Measurements from ENCODE around the gene CNTFR. TPM values are rescaled to one million over a fixed set of nuclear protein-coding genes. Genes with fewer than 3 reads are reported as not detected.
"Not testable (repeated sequence)": the region's sequence is repeated elsewhere in the genome, so short reads cannot be mapped to it uniquely, and the experiment has no call there.

CNTFR gene
- total RNA-seq, 1 experiment from 2014 or later = 2.7 TPM

DNA sequence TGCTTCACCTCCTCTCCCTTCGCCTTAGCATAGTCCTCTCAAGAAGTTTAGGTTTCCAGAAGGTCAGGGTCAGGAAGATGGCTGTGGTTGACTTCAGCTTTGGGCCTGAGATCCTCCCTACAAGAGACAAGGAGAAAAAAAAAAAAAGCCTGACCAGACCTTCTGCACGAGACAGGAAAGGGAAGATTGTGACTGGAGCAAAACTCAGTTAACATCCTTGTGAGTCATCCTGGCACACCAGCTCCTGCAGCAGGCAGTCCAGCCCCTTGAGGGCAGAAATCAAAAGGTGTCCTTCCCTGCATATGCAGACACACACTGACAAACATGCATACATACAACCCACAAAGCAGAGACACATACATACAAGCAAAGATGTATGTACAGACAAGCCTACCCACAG, 48.7 kb downstream of the CNTFR start:
- in situ Hi-C loops (cut with HindIII; ENCODE audit: low pct_unique_long_range_greater_than_20kb, low sequenced_read_pairs) = no loop called here
- intact Hi-C loops (cut with micrococcal nuclease; ENCODE audit: unreplicated experiment) = no loop called here
- H3K4me3 ChIP-seq (ENCODE audit: low read depth in 2 of 2, low read length in 2 of 2) = no peak overlapping the region
- no peaks in the 10 kb centered on the region for H3K4me1 ChIP-seq (ENCODE audit: control insufficient read depth, insufficient read depth, low read length)
- DNase-seq (ENCODE audit: low read depth, low spot score) (no peak), ATAC-seq (no peak)
- H3K27ac ChIP-seq (ENCODE audit: low read length) = no peak overlapping the region
- no TSS peak for BruUV-seq (replicated peaks)
- POLR2A ChIA-PET = no interaction called here
- no peaks in the 10 kb centered on the region for H3K36me3 ChIP-seq (ENCODE audit: control insufficient read depth, insufficient read depth, low read length)
- CTCF ChIA-PET = no interaction called here
- no peaks in the 10 kb centered on the region for H3K9me3 ChIP-seq (ENCODE audit: control insufficient read depth, insufficient read depth, low read depth, low read length)
- peaks cover 2% of the 10 kb centered on the region; the same call in 1 of the 2 replicates for H3K27me3 ChIP-seq (ENCODE audit: control insufficient read depth, insufficient read depth, low read length)
- TF ChIP-seq, protein P1, sequence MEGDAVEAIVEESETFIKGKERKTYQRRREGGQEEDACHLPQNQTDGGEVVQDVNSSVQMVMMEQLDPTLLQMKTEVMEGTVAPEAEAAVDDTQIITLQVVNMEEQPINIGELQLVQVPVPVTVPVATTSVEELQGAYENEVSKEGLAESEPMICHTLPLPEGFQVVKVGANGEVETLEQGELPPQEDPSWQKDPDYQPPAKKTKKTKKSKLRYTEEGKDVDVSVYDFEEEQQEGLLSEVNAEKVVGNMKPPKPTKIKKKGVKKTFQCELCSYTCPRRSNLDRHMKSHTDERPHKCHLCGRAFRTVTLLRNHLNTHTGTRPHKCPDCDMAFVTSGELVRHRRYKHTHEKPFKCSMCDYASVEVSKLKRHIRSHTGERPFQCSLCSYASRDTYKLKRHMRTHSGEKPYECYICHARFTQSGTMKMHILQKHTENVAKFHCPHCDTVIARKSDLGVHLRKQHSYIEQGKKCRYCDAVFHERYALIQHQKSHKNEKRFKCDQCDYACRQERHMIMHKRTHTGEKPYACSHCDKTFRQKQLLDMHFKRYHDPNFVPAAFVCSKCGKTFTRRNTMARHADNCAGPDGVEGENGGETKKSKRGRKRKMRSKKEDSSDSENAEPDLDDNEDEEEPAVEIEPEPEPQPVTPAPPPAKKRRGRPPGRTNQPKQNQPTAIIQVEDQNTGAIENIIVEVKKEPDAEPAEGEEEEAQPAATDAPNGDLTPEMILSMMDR (IDR thresholded peaks at IDR 0.05) = no peak
- TF ChIP-seq SIN3A (IDR thresholded peaks at IDR 0.05; ENCODE audit: borderline replicate concordance, insufficient read depth, low read depth, low read length) (no peak), POLR2AphosphoS5 (IDR thresholded peaks at IDR 0.05; ENCODE audit: low read depth, low read length) (no peak), TCF7L2 (IDR thresholded peaks at IDR 0.05; ENCODE audit: low read depth, low read length) (no peak)
- TF ChIP-seq, protein P2, sequence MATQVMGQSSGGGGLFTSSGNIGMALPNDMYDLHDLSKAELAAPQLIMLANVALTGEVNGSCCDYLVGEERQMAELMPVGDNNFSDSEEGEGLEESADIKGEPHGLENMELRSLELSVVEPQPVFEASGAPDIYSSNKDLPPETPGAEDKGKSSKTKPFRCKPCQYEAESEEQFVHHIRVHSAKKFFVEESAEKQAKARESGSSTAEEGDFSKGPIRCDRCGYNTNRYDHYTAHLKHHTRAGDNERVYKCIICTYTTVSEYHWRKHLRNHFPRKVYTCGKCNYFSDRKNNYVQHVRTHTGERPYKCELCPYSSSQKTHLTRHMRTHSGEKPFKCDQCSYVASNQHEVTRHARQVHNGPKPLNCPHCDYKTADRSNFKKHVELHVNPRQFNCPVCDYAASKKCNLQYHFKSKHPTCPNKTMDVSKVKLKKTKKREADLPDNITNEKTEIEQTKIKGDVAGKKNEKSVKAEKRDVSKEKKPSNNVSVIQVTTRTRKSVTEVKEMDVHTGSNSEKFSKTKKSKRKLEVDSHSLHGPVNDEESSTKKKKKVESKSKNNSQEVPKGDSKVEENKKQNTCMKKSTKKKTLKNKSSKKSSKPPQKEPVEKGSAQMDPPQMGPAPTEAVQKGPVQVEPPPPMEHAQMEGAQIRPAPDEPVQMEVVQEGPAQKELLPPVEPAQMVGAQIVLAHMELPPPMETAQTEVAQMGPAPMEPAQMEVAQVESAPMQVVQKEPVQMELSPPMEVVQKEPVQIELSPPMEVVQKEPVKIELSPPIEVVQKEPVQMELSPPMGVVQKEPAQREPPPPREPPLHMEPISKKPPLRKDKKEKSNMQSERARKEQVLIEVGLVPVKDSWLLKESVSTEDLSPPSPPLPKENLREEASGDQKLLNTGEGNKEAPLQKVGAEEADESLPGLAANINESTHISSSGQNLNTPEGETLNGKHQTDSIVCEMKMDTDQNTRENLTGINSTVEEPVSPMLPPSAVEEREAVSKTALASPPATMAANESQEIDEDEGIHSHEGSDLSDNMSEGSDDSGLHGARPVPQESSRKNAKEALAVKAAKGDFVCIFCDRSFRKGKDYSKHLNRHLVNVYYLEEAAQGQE (IDR thresholded peaks at IDR 0.05; ENCODE audit: insufficient read depth in 1 of 2, low read depth in 2 of 2, low read length in 1 of 2) = no peak

DNA sequence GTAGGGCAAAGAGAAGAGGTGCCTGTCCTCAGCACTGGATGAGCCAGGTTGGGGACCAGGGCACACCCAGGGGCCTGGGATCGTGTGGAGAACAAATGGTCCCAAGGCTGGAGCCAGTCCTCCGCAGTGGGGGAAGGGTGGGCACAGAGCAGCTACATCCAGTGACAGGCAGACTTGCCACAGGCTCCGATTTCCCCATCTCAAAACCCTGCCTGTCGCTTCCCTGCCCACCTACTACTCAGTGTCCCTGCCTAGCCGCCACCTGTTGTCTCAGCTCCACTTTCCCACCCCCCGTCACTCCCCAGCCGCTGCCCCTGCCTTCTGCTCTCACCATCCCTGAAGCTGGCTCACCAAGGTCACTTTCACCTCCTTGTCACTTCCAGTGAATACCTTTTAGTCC, 52.8 kb downstream of the CNTFR start:
- intact Hi-C loops (cut with micrococcal nuclease; ENCODE audit: unreplicated experiment) (no loop called here), in situ Hi-C loops (cut with HindIII; ENCODE audit: low pct_unique_long_range_greater_than_20kb, low sequenced_read_pairs) (no loop called here)
- ATAC-seq = no peak
- Histone ChIP-seq H3K9me3 (ENCODE audit: control insufficient read depth, insufficient read depth, low read depth, low read length) (no peaks in the 10 kb centered on the region), H3K36me3 (ENCODE audit: control insufficient read depth, insufficient read depth, low read length) (no peaks in the 10 kb centered on the region), H3K4me1 (ENCODE audit: control insufficient read depth, insufficient read depth, low read length) (no peaks in the 10 kb centered on the region), H3K4me3 (ENCODE audit: low read depth in 2 of 2, low read length in 2 of 2) (no peak overlapping the region), H3K27me3 (ENCODE audit: control insufficient read depth, insufficient read depth, low read length) (peaks cover 17% of the 10 kb centered on the region; the same call in 1 of the 2 replicates), H3K27ac (ENCODE audit: low read length) (no peak overlapping the region)
- BruUV-seq (replicated peaks) = no TSS peak
- TF ChIP-seq POLR2AphosphoS5 (IDR thresholded peaks at IDR 0.05; ENCODE audit: low read depth, low read length) (no peak), TCF7L2 (IDR thresholded peaks at IDR 0.05; ENCODE audit: low read depth, low read length) (no peak), SIN3A (IDR thresholded peaks at IDR 0.05; ENCODE audit: borderline replicate concordance, insufficient read depth, low read depth, low read length) (no peak)
- TF ChIP-seq, protein P2 (IDR thresholded peaks at IDR 0.05; ENCODE audit: insufficient read depth in 1 of 2, low read depth in 2 of 2, low read length in 1 of 2) = no peak
- TF ChIP-seq, protein P1 (IDR thresholded peaks at IDR 0.05) = no peak
- CTCF ChIA-PET = interaction anchor here (0.6 to 0.7 kb wide), 2 partner anchors 117 to 515 kb away, joined by 3 to 4 read pairs; no protein-coding TSS in a partner anchor
- no peak for DNase-seq (ENCODE audit: low read depth, low spot score)
- POLR2A ChIA-PET = interaction anchor here (0.7 kb wide), 2 partner anchors 40 to 120 kb away, joined by 3 to 6 read pairs; no protein-coding TSS in a partner anchor

DNA sequence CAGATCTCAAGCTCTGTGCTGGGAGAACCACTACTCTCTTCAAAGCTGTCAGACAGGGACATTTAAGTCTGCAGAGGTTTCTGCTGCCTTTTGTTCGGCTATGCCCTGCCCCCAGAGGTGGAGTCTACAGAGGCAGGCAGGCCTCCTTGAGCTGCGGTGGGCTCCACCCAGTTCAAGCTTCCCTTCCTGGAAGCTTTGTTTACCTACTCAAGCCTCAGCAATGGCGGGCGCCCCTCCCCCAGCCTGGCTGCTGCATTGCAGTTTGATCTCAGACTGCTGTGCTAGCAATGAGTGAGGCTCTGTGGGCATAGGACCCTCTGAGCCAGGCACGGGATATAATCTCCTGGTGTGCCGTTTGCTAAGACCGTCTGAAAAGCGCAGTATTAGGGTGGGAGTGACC, 57.5 kb downstream of the CNTFR start:
- H3K4me1 ChIP-seq (ENCODE audit: control insufficient read depth, insufficient read depth, low read length); CTCF ChIA-PET; H3K27ac ChIP-seq (ENCODE audit: low read length); BruUV-seq (replicated peaks); DNase-seq (ENCODE audit: low read depth, low spot score); H3K9me3 ChIP-seq (ENCODE audit: control insufficient read depth, insufficient read depth, low read depth, low read length); in situ Hi-C loops (cut with HindIII; ENCODE audit: low pct_unique_long_range_greater_than_20kb, low sequenced_read_pairs); intact Hi-C loops (cut with micrococcal nuclease; ENCODE audit: unreplicated experiment); POLR2A ChIA-PET; H3K36me3 ChIP-seq (ENCODE audit: control insufficient read depth, insufficient read depth, low read length); ATAC-seq; H3K4me3 ChIP-seq (ENCODE audit: low read depth in 2 of 2, low read length in 2 of 2): not testable (repeated sequence)
- peaks cover 17% of the 10 kb centered on the region; the same call in 1 of the 2 replicates for H3K27me3 ChIP-seq (ENCODE audit: control insufficient read depth, insufficient read depth, low read length)
